DOHH2 (cell line): Measurements from ENCODE around the gene HDAC10.

ENCODE experiments used
- EZH2phosphoT487 ChIP-seq: fragments of 200-600 bp; sonication (generic); IDR thresholded peaks from 2 replicates; pipeline ENCODE4 v1.6.1; 2017; ENCODE audit warnings: borderline replicate concordance, mild to moderate bottlenecking, antibody characterized with exemption, low read length, moderate library complexity, mixed read lengths
- TF ChIP-seq, protein P1 (sequence below): fragments of 200-600 bp; sonication (generic); IDR thresholded peaks from one replicate; pipeline ENCODE4 v1.5.1; 2014; ENCODE audit warnings: antibody characterized with exemption, mild to moderate bottlenecking, low read depth, low read length; ENCODE audit not compliant: poor library complexity, severe bottlenecking

DNA sequence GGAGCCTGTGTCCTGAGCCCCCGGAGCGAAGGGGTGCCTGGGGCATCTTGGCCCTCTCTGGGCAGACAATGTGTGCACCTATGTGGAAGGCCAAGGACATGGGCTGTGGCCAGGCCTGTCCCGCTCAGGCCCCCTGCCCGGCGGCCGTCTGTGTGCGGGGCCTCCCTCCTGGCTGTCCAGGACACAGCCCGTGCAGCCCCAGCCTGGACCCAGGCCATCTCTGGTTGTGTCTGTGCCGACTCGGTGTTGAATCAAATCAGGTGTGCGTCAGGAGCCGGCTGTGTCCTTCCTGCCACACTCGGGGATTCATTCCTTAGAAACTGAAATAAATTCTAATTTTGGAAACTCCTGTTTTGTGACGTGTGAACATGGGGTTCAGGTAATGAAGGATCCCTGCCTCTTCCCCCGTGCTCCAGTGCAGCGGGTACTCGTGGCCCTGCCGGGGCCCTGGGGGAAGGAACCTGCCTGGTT lies 51.8 kb downstream of the HDAC10 start:
- TF ChIP-seq, protein P1, sequence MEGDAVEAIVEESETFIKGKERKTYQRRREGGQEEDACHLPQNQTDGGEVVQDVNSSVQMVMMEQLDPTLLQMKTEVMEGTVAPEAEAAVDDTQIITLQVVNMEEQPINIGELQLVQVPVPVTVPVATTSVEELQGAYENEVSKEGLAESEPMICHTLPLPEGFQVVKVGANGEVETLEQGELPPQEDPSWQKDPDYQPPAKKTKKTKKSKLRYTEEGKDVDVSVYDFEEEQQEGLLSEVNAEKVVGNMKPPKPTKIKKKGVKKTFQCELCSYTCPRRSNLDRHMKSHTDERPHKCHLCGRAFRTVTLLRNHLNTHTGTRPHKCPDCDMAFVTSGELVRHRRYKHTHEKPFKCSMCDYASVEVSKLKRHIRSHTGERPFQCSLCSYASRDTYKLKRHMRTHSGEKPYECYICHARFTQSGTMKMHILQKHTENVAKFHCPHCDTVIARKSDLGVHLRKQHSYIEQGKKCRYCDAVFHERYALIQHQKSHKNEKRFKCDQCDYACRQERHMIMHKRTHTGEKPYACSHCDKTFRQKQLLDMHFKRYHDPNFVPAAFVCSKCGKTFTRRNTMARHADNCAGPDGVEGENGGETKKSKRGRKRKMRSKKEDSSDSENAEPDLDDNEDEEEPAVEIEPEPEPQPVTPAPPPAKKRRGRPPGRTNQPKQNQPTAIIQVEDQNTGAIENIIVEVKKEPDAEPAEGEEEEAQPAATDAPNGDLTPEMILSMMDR = no peak
- TF ChIP-seq EZH2phosphoT487 = no peak
